DOHH2 (cell line): Measurements from ENCODE around the gene MORC1.

ENCODE experiments used
- H3F3A ChIP-seq: fragments of 200-600 bp; sonication (generic), shearing (Covaris generic); 2 replicates; pipeline ENCODE4 v1.6.0; 2016; ENCODE audit warnings: antibody characterized with exemption, mild to moderate bottlenecking; ENCODE audit not compliant: control insufficient read depth, insufficient read depth
- H3K27ac ChIP-seq: fragments of 200-600 bp; sonication (generic); 2 replicates; pipeline ENCODE4 v1.5.1; 2014; ENCODE audit warnings: low read depth, mild to moderate bottlenecking, low read length, moderate library complexity
- H3K27me3 ChIP-seq: fragments of 200-600 bp; sonication (generic); 2 replicates; pipeline ENCODE4 v1.6.1; 2014; ENCODE audit warnings: mild to moderate bottlenecking, low read length, mixed read lengths; ENCODE audit not compliant: control insufficient read depth
- H3K36me3 ChIP-seq: fragments of 200-600 bp; sonication (generic); 2 replicates; pipeline ENCODE4 v1.6.1; 2014; ENCODE audit warnings: mild to moderate bottlenecking, low read length, moderate library complexity, mixed read lengths; ENCODE audit not compliant: control insufficient read depth
- H3K4me1 ChIP-seq: fragments of 200-600 bp; sonication (generic); 2 replicates; pipeline ENCODE4 v1.6.1; 2014; ENCODE audit warnings: mild to moderate bottlenecking, low read length, mixed read lengths; ENCODE audit not compliant: control insufficient read depth
- H3K4me2 ChIP-seq: fragments of 200-600 bp; sonication (generic); 2 replicates; pipeline ENCODE4 v1.6.0; 2014; ENCODE audit warnings: mild to moderate bottlenecking, low read length, moderate library complexity
- H3K4me3 ChIP-seq: fragments of 200-600 bp; sonication (generic); 2 replicates; pipeline ENCODE4 v1.5.1; 2014; ENCODE audit warnings: mild to moderate bottlenecking, low read length, mixed read lengths
- H3K79me2 ChIP-seq: fragments of 200-600 bp; sonication (generic); 2 replicates; pipeline ENCODE4 v1.6.1; 2014; ENCODE audit warnings: mild to moderate bottlenecking, low read length, mixed read lengths; ENCODE audit not compliant: control insufficient read depth
- H3K9me2 ChIP-seq: fragments of 200-600 bp; sonication (generic); replicated peaks from 2 replicates; pipeline ENCODE4 v1.6.1; 2014; ENCODE audit warnings: mild to moderate bottlenecking, low read length, mixed read lengths; ENCODE audit not compliant: control insufficient read depth
- H3K9me3 ChIP-seq: fragments of 200-600 bp; sonication (generic); 2 replicates; pipeline ENCODE4 v1.6.1; 2014; ENCODE audit warnings: antibody characterized with exemption, low read length, mixed read lengths; ENCODE audit not compliant: control insufficient read depth, insufficient read depth
- H4K20me1 ChIP-seq: fragments of 200-600 bp; sonication (generic); 2 replicates; pipeline ENCODE4 v1.6.0; 2014; ENCODE audit warnings: low read depth, mild to moderate bottlenecking, antibody characterized with exemption, low read length, moderate library complexity; ENCODE audit not compliant: control insufficient read depth, insufficient read depth
- CTCF ChIP-seq: fragments of 200-600 bp; sonication (generic); IDR thresholded peaks from one replicate; pipeline ENCODE4 v1.5.1; 2014; ENCODE audit warnings: antibody characterized with exemption, mild to moderate bottlenecking, low read depth, low read length; ENCODE audit not compliant: poor library complexity, severe bottlenecking
- EZH2phosphoT487 ChIP-seq: fragments of 200-600 bp; sonication (generic); IDR thresholded peaks from 2 replicates; pipeline ENCODE4 v1.6.1; 2017; ENCODE audit warnings: borderline replicate concordance, mild to moderate bottlenecking, antibody characterized with exemption, low read length, moderate library complexity, mixed read lengths

Gene MORC1

GRCh38 chr3:108953700-108954099, 164.2 kb downstream of the MORC1 start, which contains the start of gene GUCA1C:
GUCA1C (minus strand) TSS chr3:108953879; CDS start chr3:108953762, 117 bp downstream.
- H3K9me2 ChIP-seq = no peaks in the 10 kb centered on the region
- TF ChIP-seq EZH2phosphoT487 = no peak
- no peak for TF ChIP-seq CTCF
- no peak within 1 kb of the TSS for H3K4me3 ChIP-seq
- H3F3A ChIP-seq = no peaks in the 10 kb centered on the region
- no peaks in the 10 kb centered on the region for H3K4me1 ChIP-seq
- no peaks in the 10 kb centered on the region for H3K9me3 ChIP-seq
- no peaks in the 10 kb centered on the region for H3K79me2 ChIP-seq
- H4K20me1 ChIP-seq = no peaks in the 10 kb centered on the region
- H3K4me2 ChIP-seq = no peak within 1 kb of the TSS
- H3K27me3 ChIP-seq = no peaks in the 10 kb centered on the region
- no peak within 1 kb of the TSS for H3K27ac ChIP-seq
- H3K36me3 ChIP-seq = no peaks in the 10 kb centered on the region

- Histone ChIP-seq H3K9me2 (no peaks in the 10 kb centered on the region), H3K27me3 (no peaks in the 10 kb centered on the region), H3K4me2 (no peak overlapping the region), H3K36me3 (no peaks in the 10 kb centered on the region), H4K20me1 (no peaks in the 10 kb centered on the region), H3K9me3 (no peaks in the 10 kb centered on the region), H3K27ac (no peak overlapping the region), H3K4me3 (no peak overlapping the region), H3F3A (no peaks in the 10 kb centered on the region), H3K79me2 (no peaks in the 10 kb centered on the region), H3K4me1 (no peaks in the 10 kb centered on the region)
- TF ChIP-seq CTCF = no peak
- TF ChIP-seq EZH2phosphoT487 = no peak
Observed at GRCh38 chr3:108953210-108953609, 164.7 kb downstream of the MORC1 start.

- no peaks in the 10 kb centered on the region for H3K79me2 ChIP-seq
- H3K4me1 ChIP-seq = no peaks in the 10 kb centered on the region
- H4K20me1 ChIP-seq = no peaks in the 10 kb centered on the region
- no peak overlapping the region for H3K4me2 ChIP-seq
- TF ChIP-seq CTCF (no peak), EZH2phosphoT487 (no peak)
- H3K36me3 ChIP-seq = no peaks in the 10 kb centered on the region
- no peaks in the 10 kb centered on the region for H3K9me2 ChIP-seq
- H3K27me3 ChIP-seq = no peaks in the 10 kb centered on the region
- no peak overlapping the region for H3K4me3 ChIP-seq
- no peak overlapping the region for H3K27ac ChIP-seq
- no peaks in the 10 kb centered on the region for H3K9me3 ChIP-seq
- H3F3A ChIP-seq = no peaks in the 10 kb centered on the region
Observed at GRCh38 chr3:108951820-108952501, 166.0 kb downstream of the MORC1 start.
